Measurements from ENCODE around the gene NDUFA7.
"Not testable (repeated sequence)": the region's sequence is repeated elsewhere in the genome, so short reads cannot be mapped to it uniquely, and the experiment has no call there.

Gene NDUFA7

DNA sequence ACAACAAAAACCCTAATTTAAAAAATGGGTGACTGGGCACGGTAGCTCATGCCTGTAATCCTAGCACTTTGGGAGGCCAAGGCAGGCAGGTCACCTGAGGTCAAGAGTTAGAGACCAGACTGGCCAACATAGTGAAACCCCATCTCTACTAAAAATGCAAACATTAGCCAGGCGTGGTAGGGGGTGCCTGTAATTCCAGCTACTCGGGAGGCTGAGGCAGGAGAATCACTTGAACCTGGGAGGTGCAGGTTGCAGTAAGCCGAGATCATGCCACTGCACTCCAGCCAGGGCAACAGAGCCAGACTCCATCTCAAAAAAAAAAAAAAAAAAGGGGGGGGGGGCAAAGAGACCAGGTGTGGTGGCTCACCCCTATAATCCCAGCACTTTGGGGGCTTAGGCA lies 56.9 kb downstream of the NDUFA7 start:
- not testable (repeated sequence) for H3K9me3 ChIP-seq (ENCODE audit: control insufficient read depth in 2 of 2, low read length in 2 of 2); H3K27me3 ChIP-seq (ENCODE audit: control insufficient read depth in 2 of 2, insufficient read depth in 2 of 2, low read length in 2 of 2); H3K36me3 ChIP-seq (ENCODE audit: control insufficient read depth in 2 of 2, insufficient read depth in 2 of 2, low read length in 2 of 2); H3K27ac ChIP-seq (ENCODE audit: low read depth in 2 of 2, low read length in 2 of 2); H3K4me1 ChIP-seq (ENCODE audit: control insufficient read depth in 2 of 2, insufficient read depth in 2 of 2, low read length in 2 of 2); H3K9ac ChIP-seq (ENCODE audit: low read depth in 1 of 2, low read length in 2 of 2); H3K4me3 ChIP-seq (ENCODE audit: low read length in 2 of 2)

DNA sequence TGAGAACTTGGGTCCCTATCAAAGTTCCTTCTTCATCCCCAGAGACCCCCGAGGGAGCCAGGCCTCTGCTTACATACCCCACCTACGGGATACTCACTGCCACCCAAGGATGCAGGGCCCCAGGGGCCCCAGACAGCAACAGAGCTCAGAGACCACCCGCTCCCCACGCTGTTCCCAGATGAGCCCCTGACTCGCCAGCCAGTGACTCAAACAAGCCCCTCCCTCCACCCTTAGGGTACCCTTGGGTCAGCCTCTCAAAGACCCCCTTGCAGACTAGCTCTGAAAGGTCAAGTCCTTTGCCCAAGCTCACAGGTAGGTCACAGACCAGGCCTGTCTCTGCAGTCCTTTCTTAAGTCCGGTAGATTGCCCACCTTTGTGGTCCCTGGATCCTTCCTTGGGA lies 58.7 kb downstream of the NDUFA7 start:
- Histone ChIP-seq H3K27me3 (ENCODE audit: control insufficient read depth in 2 of 2, insufficient read depth in 2 of 2, low read length in 2 of 2) (no peaks in the 10 kb centered on the region), H3K36me3 (ENCODE audit: control insufficient read depth in 2 of 2, insufficient read depth in 2 of 2, low read length in 2 of 2) (no peaks in the 10 kb centered on the region), H3K4me1 (ENCODE audit: control insufficient read depth in 2 of 2, insufficient read depth in 2 of 2, low read length in 2 of 2) (no peaks in the 10 kb centered on the region), H3K27ac (ENCODE audit: low read depth in 2 of 2, low read length in 2 of 2) (no peak overlapping the region), H3K9me3 (ENCODE audit: control insufficient read depth in 2 of 2, low read length in 2 of 2) (no peaks in the 10 kb centered on the region), H3K9ac (ENCODE audit: low read depth in 1 of 2, low read length in 2 of 2) (no peak overlapping the region), H3K4me3 (ENCODE audit: low read length in 2 of 2) (no peak overlapping the region)

DNA sequence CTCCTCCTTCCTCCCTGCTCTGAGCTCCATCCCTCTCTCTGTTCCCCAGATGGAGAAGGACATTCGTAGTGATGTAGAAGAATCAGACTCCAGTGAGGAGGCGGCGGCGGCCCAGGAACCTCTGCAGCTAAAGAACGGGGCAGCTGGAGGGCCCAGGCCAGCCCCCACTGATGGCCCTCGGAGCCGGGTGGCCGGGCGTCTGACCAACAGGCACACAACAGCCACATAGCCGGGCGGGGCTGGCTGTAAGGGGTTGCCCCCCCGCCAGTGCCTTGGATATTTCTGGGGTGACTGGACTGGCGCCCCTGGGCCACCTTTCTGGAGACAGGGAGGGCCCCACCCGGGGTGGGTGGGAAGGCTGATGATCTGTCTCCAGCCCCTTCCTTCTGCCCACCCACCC lies 59.3 kb downstream of the NDUFA7 start:
- H3K27me3 ChIP-seq (ENCODE audit: control insufficient read depth in 2 of 2, insufficient read depth in 2 of 2, low read length in 2 of 2) = no peaks in the 10 kb centered on the region
- no peaks in the 10 kb centered on the region for H3K9me3 ChIP-seq (ENCODE audit: control insufficient read depth in 2 of 2, low read length in 2 of 2)
- H3K9ac ChIP-seq (ENCODE audit: low read depth in 1 of 2, low read length in 2 of 2) = no peak overlapping the region
- peaks cover 0 to under 1% of the 10 kb centered on the region in 2 donors for H3K36me3 ChIP-seq (ENCODE audit: control insufficient read depth in 2 of 2, insufficient read depth in 2 of 2, low read length in 2 of 2)
- H3K27ac ChIP-seq (ENCODE audit: low read depth in 2 of 2, low read length in 2 of 2) = no peak overlapping the region
- no peaks in the 10 kb centered on the region for H3K4me1 ChIP-seq (ENCODE audit: control insufficient read depth in 2 of 2, insufficient read depth in 2 of 2, low read length in 2 of 2)
- H3K4me3 ChIP-seq (ENCODE audit: low read length in 2 of 2) = no peak overlapping the region

DNA sequence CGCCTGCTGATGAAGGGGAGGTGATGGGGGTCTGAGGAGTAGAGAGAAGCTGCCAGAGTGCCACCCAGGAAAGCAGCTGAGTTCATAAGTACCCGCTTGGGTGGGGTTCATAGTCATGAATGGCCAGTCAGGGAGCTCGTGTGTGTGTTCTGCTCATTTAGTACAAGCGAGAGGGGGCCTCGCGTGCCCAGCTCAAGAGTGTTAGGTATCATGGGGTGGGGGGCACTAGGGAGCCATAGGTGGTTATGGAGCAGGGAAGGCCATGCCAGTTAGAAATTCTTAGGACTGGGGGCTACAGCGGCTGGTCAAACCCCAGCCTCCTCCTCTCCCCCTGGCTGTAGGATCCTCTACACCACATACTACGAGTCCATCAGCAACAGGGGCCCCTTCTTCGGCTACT lies 59.8 kb downstream of the NDUFA7 start:
- no peaks in the 10 kb centered on the region for H3K4me1 ChIP-seq (ENCODE audit: control insufficient read depth in 2 of 2, insufficient read depth in 2 of 2, low read length in 2 of 2)
- no peaks in the 10 kb centered on the region for H3K9me3 ChIP-seq (ENCODE audit: control insufficient read depth in 2 of 2, low read length in 2 of 2)
- H3K4me3 ChIP-seq (ENCODE audit: low read length in 2 of 2) = no peak overlapping the region
- H3K9ac ChIP-seq (ENCODE audit: low read depth in 1 of 2, low read length in 2 of 2) = no peak overlapping the region
- peaks cover 3 to 6% of the 10 kb centered on the region in 2 donors for H3K36me3 ChIP-seq (ENCODE audit: control insufficient read depth in 2 of 2, insufficient read depth in 2 of 2, low read length in 2 of 2)
- no peak overlapping the region for H3K27ac ChIP-seq (ENCODE audit: low read depth in 2 of 2, low read length in 2 of 2)
- H3K27me3 ChIP-seq (ENCODE audit: control insufficient read depth in 2 of 2, insufficient read depth in 2 of 2, low read length in 2 of 2) = no peaks in the 10 kb centered on the region
